H1 (cell line): Measurements from ENCODE around the gene ADRM1. TPM values are rescaled to one million over a fixed set of nuclear protein-coding genes. Genes with fewer than 3 reads are reported as not detected.

ENCODE experiments used
- CTCF ChIA-PET: fragments of 300-600 bp; sonication (Branson Sonifier 250); formaldehyde crosslinking; loops from one replicate; lab custom pipeline; 2021; ENCODE audit not compliant: partially characterized antibody; lab: Charles Lee
- POLR2A ChIA-PET: fragments of 300-600 bp; sonication (Branson Sonifier 250); formaldehyde crosslinking; loops from one replicate; lab custom pipeline; 2021; ENCODE audit warnings: inconsistent platforms; ENCODE audit not compliant: partially characterized antibody; lab: Charles Lee
- DNase-seq, 2 experiments: peaks; one replicate each; pipeline versions ENCODE4 v3.0.0 to v3.0.0-alpha.2; 2010 to 2022; ENCODE audit warnings: low spot score in 2 of 2, low read depth in 1 of 2, mixed read lengths in 1 of 2
- FAIRE-seq: peaks from 2 replicates; lab custom pipeline; 2011; peaks lifted over from hg19 to GRCh38; lab: Jason Lieb, UNC
- H2AFZ ChIP-seq: 2 replicates; pipeline ENCODE4 v1.8.1; 2012; ENCODE audit warnings: low read length, inconsistent platforms
- H2AK5ac ChIP-seq: 2 replicates; pipeline ENCODE4 v1.6.1; 2013; ENCODE audit warnings: low read depth, low read length
- H2BK120ac ChIP-seq: replicated peaks from 2 replicates; pipeline ENCODE3; 2013; ENCODE audit warnings: low read depth, low read length, inconsistent platforms
- H2BK12ac ChIP-seq: 2 replicates; pipeline ENCODE4 v1.6.1; 2013; ENCODE audit warnings: low read depth, low read length
- H2BK15ac ChIP-seq: 2 replicates; pipeline ENCODE4 v1.6.1; 2013; ENCODE audit warnings: low read length
- H2BK20ac ChIP-seq: 2 replicates; pipeline ENCODE4 v1.6.1; 2013; ENCODE audit warnings: low read length
- H2BK5ac ChIP-seq: 2 replicates; pipeline ENCODE4 v1.6.1; 2013; ENCODE audit warnings: low read depth, low read length
- H3K14ac ChIP-seq: 2 replicates; pipeline ENCODE4 v1.6.1; 2013; ENCODE audit warnings: inconsistent platforms; ENCODE audit not compliant: insufficient read length
- H3K18ac ChIP-seq: 2 replicates; pipeline ENCODE4 v1.6.1; 2013; ENCODE audit warnings: low read length; ENCODE audit errors: extremely low read depth
- H3K23ac ChIP-seq: 2 replicates; pipeline ENCODE4 v1.6.1; 2013; ENCODE audit warnings: inconsistent platforms; ENCODE audit not compliant: insufficient read length
- H3K23me2 ChIP-seq: 2 replicates; pipeline ENCODE4 v1.6.1; 2013; ENCODE audit warnings: low read depth, low read length
- H3K27ac ChIP-seq: 2 replicates; pipeline ENCODE4 v1.6.1; 2011; ENCODE audit warnings: low read depth, low read length, inconsistent platforms
- H3K27me3 ChIP-seq, 4 experiments: replicated peaks in 1 of 4; 1 replicate in 1 of 4; 2 replicates in 3 of 4; pipeline versions ENCODE4 v1.6.1 to v1.8.1; 2011 to 2013; ENCODE audit warnings: low read length in 3 of 4, mild to moderate bottlenecking in 3 of 4, inconsistent platforms in 2 of 4, mixed read lengths in 2 of 4, moderate library complexity in 1 of 4; ENCODE audit not compliant: control insufficient read depth in 3 of 4, insufficient read depth in 3 of 4; ENCODE audit errors: extremely low read depth in 1 of 4
- H3K36me3 ChIP-seq, 4 experiments: 2 replicates each; pipeline versions ENCODE4 v1.6.1 to v1.8.1; 2011 to 2013; ENCODE audit warnings: mild to moderate bottlenecking in 4 of 4, low read length in 3 of 4, moderate library complexity in 2 of 4, control low read depth in 1 of 4, inconsistent platforms in 1 of 4; ENCODE audit not compliant: insufficient read depth in 4 of 4, control insufficient read depth in 2 of 4
- H3K4ac ChIP-seq: replicated peaks from 2 replicates; pipeline ENCODE3; 2013; ENCODE audit warnings: low read length, low read depth, mixed read lengths, inconsistent platforms; ENCODE audit not compliant: insufficient read length
- H3K4me1 ChIP-seq, 4 experiments: replicated peaks in 1 of 4; 1 replicate in 1 of 4; 2 replicates in 3 of 4; pipeline versions ENCODE4 v1.6.1 to v1.8.1; 2011 to 2013; ENCODE audit warnings: low read length in 3 of 4, inconsistent platforms in 2 of 4, mixed read lengths in 1 of 4; ENCODE audit not compliant: insufficient read depth in 4 of 4, control insufficient read depth in 3 of 4
- H3K4me2 ChIP-seq, 2 experiments: 2 replicates each; pipeline versions ENCODE4 v1.6.1 to v1.8.1; 2011 to 2013; ENCODE audit warnings: low read depth in 2 of 2, low read length in 2 of 2, control low read depth in 1 of 2, inconsistent platforms in 1 of 2, mild to moderate bottlenecking in 1 of 2; ENCODE audit not compliant: insufficient read depth in 1 of 2
- H3K4me3 ChIP-seq, 4 experiments: fragments of 200-600, 300-600 bp in 1 of 4; sonication (generic), shearing (Covaris generic), sonication (Bioruptor Twin) in 1 of 4; 2 replicates each; pipeline versions ENCODE4 v1.5.1 to v1.8.1; 2011 to 2016; ENCODE audit warnings: low read length in 4 of 4, low read depth in 3 of 4, control low read depth in 2 of 4, inconsistent platforms in 2 of 4, mild to moderate bottlenecking in 2 of 4, mixed read lengths in 1 of 4, moderate library complexity in 1 of 4; ENCODE audit not compliant: insufficient read depth in 2 of 4; ENCODE audit errors: extremely low read depth in 1 of 4
- H3K56ac ChIP-seq: replicated peaks from 2 replicates; pipeline ENCODE3; 2013; ENCODE audit warnings: low read depth, mild to moderate bottlenecking, mixed read lengths, low read length, inconsistent platforms; ENCODE audit not compliant: insufficient read length
- H3K79me1 ChIP-seq: 2 replicates; pipeline ENCODE4 v1.6.1; 2013; ENCODE audit warnings: low read depth, low read length, control low read depth
- H3K79me2 ChIP-seq, 2 experiments: 2 replicates each; pipeline versions ENCODE4 v1.6.1 to v1.8.1; 2012 to 2013; ENCODE audit warnings: low read length in 2 of 2, mild to moderate bottlenecking in 2 of 2, inconsistent platforms in 1 of 2; ENCODE audit not compliant: insufficient read depth in 2 of 2, control insufficient read depth in 1 of 2
- H3K9ac ChIP-seq, 4 experiments: replicated peaks in 1 of 4; 1 replicate in 1 of 4; 2 replicates in 3 of 4; pipeline versions ENCODE4 v1.6.1 to v1.8.1; 2011 to 2013; ENCODE audit warnings: low read depth in 3 of 4, low read length in 3 of 4, control low read depth in 2 of 4, mild to moderate bottlenecking in 2 of 4, moderate library complexity in 2 of 4, inconsistent platforms in 1 of 4; ENCODE audit errors: extremely low read depth in 1 of 4
- H3K9me3 ChIP-seq, 2 experiments: 2 replicates each; pipeline versions ENCODE4 v1.6.1 to v1.8.1; 2012 to 2013; ENCODE audit warnings: mild to moderate bottlenecking in 2 of 2, moderate library complexity in 2 of 2, control low read depth in 1 of 2, inconsistent platforms in 1 of 2, low read depth in 1 of 2, low read length in 1 of 2, mixed read lengths in 1 of 2; ENCODE audit not compliant: insufficient read depth in 2 of 2
- H4K20me1 ChIP-seq, 2 experiments: replicated peaks in 1 of 2; 2 replicates each; pipeline versions ENCODE3 to v1.8.1; 2011 to 2013; ENCODE audit warnings: inconsistent platforms in 2 of 2, low read length in 2 of 2, mild to moderate bottlenecking in 1 of 2; ENCODE audit not compliant: insufficient read depth in 2 of 2, control insufficient read depth in 1 of 2
- H4K5ac ChIP-seq: 2 replicates; pipeline ENCODE4 v1.6.1; 2013; ENCODE audit warnings: low read length, low read depth, mixed read lengths, inconsistent platforms; ENCODE audit not compliant: insufficient read length
- H4K8ac ChIP-seq: 2 replicates; pipeline ENCODE4 v1.8.0; 2013; ENCODE audit warnings: mild to moderate bottlenecking, moderate library complexity, low read length, inconsistent platforms; ENCODE audit not compliant: insufficient read depth; ENCODE audit errors: extremely low read depth
- H4K91ac ChIP-seq: replicated peaks from 2 replicates; pipeline ENCODE3; 2013; ENCODE audit warnings: low read length, mixed read lengths, inconsistent platforms; ENCODE audit not compliant: insufficient read length
- BRCA1 ChIP-seq: IDR thresholded peaks from 2 replicates; pipeline ENCODE4 v1.6.1; 2012; ENCODE audit warnings: low read depth, low read length, improper control_type of control experiment
- CREB1 ChIP-seq: IDR thresholded peaks from 2 replicates; pipeline ENCODE4 v1.6.1; 2012; ENCODE audit warnings: inconsistent platforms
- PHF8 ChIP-seq: fragments of 200-600 bp; sonication (generic); conservative IDR thresholded peaks from 2 replicates; pipeline ENCODE4 v1.7.1; 2012; ENCODE audit warnings: low read depth, mild to moderate bottlenecking, inconsistent platforms, low read length, moderate library complexity
- SAP30 ChIP-seq: fragments of 300-600 bp; sonication (generic); IDR thresholded peaks from 2 replicates; pipeline ENCODE4 v1.7.1; 2012; ENCODE audit warnings: low read length, moderate library complexity, mild to moderate bottlenecking, inconsistent platforms; ENCODE audit not compliant: insufficient read depth, insufficient replicate concordance
- TAF7 ChIP-seq: optimal IDR thresholded peaks from 2 replicates; pipeline ENCODE3; 2011; ENCODE audit warnings: low read depth, mild to moderate bottlenecking, inconsistent platforms, low read length, moderate library complexity, borderline replicate concordance
- WGBS, 2 experiments: shearing (Covaris generic) in 1 of 2; methylation state at CpG; one replicate each; pipeline versions ENCODE4 v1.1.6 to v1.1.7; 2013 to 2015; ENCODE audit warnings: low lambda C conversion rate in 2 of 2, mixed read lengths in 2 of 2, inconsistent platforms in 1 of 2, low coverage in 1 of 2, missing lambda C conversion rate in 1 of 2; ENCODE audit not compliant: insufficient replicate concordance in 2 of 2, insufficient coverage in 1 of 2, insufficient read length in 1 of 2; ENCODE audit errors: extremely low coverage in 1 of 2, missing lambda C conversion rate in 1 of 2; 5-methylcytosine and 5-hydroxymethylcytosine counted together
- polyA plus RNA-seq, 7 experiments: library from polyadenylated mRNA; depleted of rRNA in 3 of 7; stranded (reverse) in 5 of 7; unstranded in 2 of 7; fragments of >200 nt in 5 of 7; fragments of 200-250 nt in 2 of 7; gene quantifications; 1 replicate in 5 of 7; 2 replicates in 1 of 7; 4 replicates in 1 of 7; pipeline versions ENCODE4 v1.2.1 to v1.2.3, GENCODE V29; 2011 to 2013; ENCODE audit warnings: missing spikeins in 2 of 7, mixed read lengths in 2 of 7
- total RNA-seq: library from RNA; stranded (reverse); fragmentation: NEBNext Ultra II Directional; extraction: Animal tissue kit (Norgen Biotek cat#: 25700); gene quantifications from 2 replicates; pipeline ENCODE4 v1.2.1, GENCODE V29; 2021
- TF ChIP-seq, protein P1 (sequence below): IDR thresholded peaks from 2 replicates; pipeline ENCODE4 v1.6.1; 2012; ENCODE audit warnings: low read length, inconsistent platforms

Gene ADRM1
- total and polyA plus RNA-seq, 2 of the 8 experiments (the other 6 are each of a cell fraction or from before 2014, with no cell fraction given): 126 to 214 TPM

DNA sequence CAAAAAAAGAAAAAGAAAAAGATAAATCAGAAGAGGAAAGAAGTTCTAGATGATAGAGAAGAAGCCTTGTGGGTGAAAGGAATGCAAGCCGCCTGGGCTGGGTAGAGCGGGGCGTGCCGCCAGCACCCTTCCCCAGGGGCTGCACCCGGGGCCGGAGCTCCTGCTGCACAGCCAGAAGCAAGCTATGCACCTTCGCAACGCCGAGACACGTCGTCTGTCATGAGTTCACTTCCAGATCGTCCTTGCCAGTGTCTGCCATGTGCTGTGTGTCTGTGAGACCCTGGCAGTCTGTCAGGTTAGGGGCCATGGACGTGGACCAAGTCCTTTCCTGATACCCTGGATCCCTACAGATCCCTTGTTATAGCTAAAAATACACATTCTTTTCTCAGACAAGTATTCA, 25.5 kb upstream of the ADRM1 start:
- Histone ChIP-seq H4K5ac (no peak overlapping the region), H2BK5ac (no peak overlapping the region), H3K36me3 (peaks cover 5 to 32% (median 28%) of the 10 kb centered on the region in 4 experiments; a peak in 7 of 8 replicates), H3K14ac (no peak overlapping the region), H3K4me2 (no peak overlapping the region), H3K4me1 (no peaks in the 10 kb centered on the region), H3K27me3 (no peaks in the 10 kb centered on the region), H3K9me3 (no peaks in the 10 kb centered on the region), H2BK12ac (no peak overlapping the region), H3K79me2 (no peaks in the 10 kb centered on the region), H2AFZ (no peak overlapping the region), H4K8ac (no peak overlapping the region), H3K56ac (no peak overlapping the region), H2AK5ac (no peak overlapping the region), H2BK15ac (no peak overlapping the region), H3K4ac (no peak overlapping the region), H3K9ac (no peak overlapping the region), H4K91ac (no peak overlapping the region), H3K79me1 (no peaks in the 10 kb centered on the region), H2BK20ac (no peak overlapping the region), H2BK120ac (no peak overlapping the region), H3K18ac (no peak overlapping the region), H4K20me1 (peaks cover under 1 to 9% of the 10 kb centered on the region in 2 experiments), H3K23ac (no peak overlapping the region), H3K4me3 (no peak overlapping the region), H3K27ac (no peak overlapping the region), H3K23me2 (peaks cover 3% of the 10 kb centered on the region; the same call in 1 of the 2 replicates)
- CTCF ChIA-PET: interaction anchor here (0.5 to 1.8 kb wide), 6 partner anchors 9 to 1487 kb away, joined by 3 to 7 read pairs (median 4); no protein-coding TSS in a partner anchor
- FAIRE-seq: no peak
- 87% methylated on average over 13 of the region's 13 CpGs; no CpG with 5 or more reads in 1 of the 2 experiments for WGBS, 2 experiments
- POLR2A ChIA-PET: interaction anchor here (0.7 kb wide), 1 partner anchor 164 kb away, joined by 3 read pairs; no protein-coding TSS in a partner anchor
- no peak for DNase-seq
- TF ChIP-seq SAP30 (no peak), TAF7 (no peak), CREB1 (no peak), PHF8 (no peak), BRCA1 (no peak)
- TF ChIP-seq, protein P1, sequence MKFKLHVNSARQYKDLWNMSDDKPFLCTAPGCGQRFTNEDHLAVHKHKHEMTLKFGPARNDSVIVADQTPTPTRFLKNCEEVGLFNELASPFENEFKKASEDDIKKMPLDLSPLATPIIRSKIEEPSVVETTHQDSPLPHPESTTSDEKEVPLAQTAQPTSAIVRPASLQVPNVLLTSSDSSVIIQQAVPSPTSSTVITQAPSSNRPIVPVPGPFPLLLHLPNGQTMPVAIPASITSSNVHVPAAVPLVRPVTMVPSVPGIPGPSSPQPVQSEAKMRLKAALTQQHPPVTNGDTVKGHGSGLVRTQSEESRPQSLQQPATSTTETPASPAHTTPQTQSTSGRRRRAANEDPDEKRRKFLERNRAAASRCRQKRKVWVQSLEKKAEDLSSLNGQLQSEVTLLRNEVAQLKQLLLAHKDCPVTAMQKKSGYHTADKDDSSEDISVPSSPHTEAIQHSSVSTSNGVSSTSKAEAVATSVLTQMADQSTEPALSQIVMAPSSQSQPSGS: no peak
